ENCODE measurements around the gene USP48. TPM values are rescaled to one million over a fixed set of nuclear protein-coding genes. Genes with fewer than 3 reads are reported as not detected.

USP48 gene
- total and polyA plus RNA-seq, 10 of the 15 experiments (the other 5 are each of a cell fraction or from before 2014, with no cell fraction given): 21.2 to 115 (median 75.5) TPM

DNA sequence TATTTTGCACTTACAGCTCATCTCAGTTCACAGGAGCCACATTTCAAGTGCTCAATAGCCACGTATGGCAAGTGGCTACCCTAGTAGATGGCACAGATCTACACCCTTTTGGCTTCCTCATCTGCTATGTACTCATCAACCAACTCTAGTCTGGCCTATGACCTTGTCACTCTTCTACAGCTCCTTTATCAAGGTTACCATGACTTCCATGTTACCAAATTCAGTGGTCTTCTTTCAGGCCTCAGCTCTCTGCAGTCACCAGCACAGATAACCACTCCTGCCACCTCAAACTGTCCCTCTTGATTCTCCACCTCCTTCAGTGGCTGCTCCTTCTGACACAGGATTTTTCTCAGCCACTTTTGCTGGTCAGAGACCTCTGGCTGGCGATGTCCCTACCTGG lies 11.7 kb upstream of the USP48 start (continued):
- TF ChIP-seq, protein P1, sequence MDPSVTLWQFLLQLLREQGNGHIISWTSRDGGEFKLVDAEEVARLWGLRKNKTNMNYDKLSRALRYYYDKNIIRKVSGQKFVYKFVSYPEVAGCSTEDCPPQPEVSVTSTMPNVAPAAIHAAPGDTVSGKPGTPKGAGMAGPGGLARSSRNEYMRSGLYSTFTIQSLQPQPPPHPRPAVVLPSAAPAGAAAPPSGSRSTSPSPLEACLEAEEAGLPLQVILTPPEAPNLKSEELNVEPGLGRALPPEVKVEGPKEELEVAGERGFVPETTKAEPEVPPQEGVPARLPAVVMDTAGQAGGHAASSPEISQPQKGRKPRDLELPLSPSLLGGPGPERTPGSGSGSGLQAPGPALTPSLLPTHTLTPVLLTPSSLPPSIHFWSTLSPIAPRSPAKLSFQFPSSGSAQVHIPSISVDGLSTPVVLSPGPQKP (IDR thresholded peaks at IDR 0.05; ENCODE audit: low read depth, low read length): no peak
- no peak for TF ChIP-seq RAD21 (IDR thresholded peaks at IDR 0.05; ENCODE audit: insufficient read depth, low read depth, low read length)

GRCh38 chr1:21793104-21793503 lies 10.2 kb upstream of the USP48 start:
- WGBS (ENCODE audit: insufficient coverage, insufficient replicate concordance, low lambda C conversion rate, missing lambda C conversion rate): 45% methylated on average over 2 of the region's 2 CpGs
- H3K9ac ChIP-seq (ENCODE audit: control insufficient read depth, insufficient read depth, low read length): no peak overlapping the region
- H3K4me2 ChIP-seq (ENCODE audit: control insufficient read depth, insufficient read depth): no peak overlapping the region
- ChIA-PET RAD21 (ENCODE audit: unreplicated experiment) (no interaction called here), POLR2A (no interaction called here), CTCF (interaction anchor here (0.9 kb wide), 1 partner anchor 75 kb away, joined by 3 read pairs; no protein-coding TSS in a partner anchor), SMC1A (ENCODE audit: uncharacterized antibody, unreplicated experiment) (interaction anchor here (1.1 to 1.6 kb wide), 2 partner anchors 11 to 30 kb away, joined by 3 to 5 read pairs; partner anchors contain the start of gene USP48)
- H3K4me1 ChIP-seq (ENCODE audit: control insufficient read depth, insufficient read depth, low read length): peaks cover 15% of the 10 kb centered on the region
- H3K79me2 ChIP-seq (ENCODE audit: control insufficient read depth, insufficient read depth, low read length): no peaks in the 10 kb centered on the region
- no peak overlapping the region for H3K4me3 ChIP-seq
- no peak overlapping the region for H3K27ac ChIP-seq (ENCODE audit: control insufficient read depth, insufficient read depth)
- BruUV-seq (replicated peaks): no TSS peak
- FAIRE-seq (no peak), DNase-seq (ENCODE audit: low read depth, low spot score) (no peak), ATAC-seq (no peak)
- no peaks in the 10 kb centered on the region for H4K20me1 ChIP-seq (ENCODE audit: control insufficient read depth, insufficient read depth)
- H3K27me3 ChIP-seq (replicated peaks in 1 of 2; ENCODE audit: control insufficient read depth in 2 of 2, insufficient read depth in 2 of 2, low read length in 1 of 2): no peaks in the 10 kb centered on the region
- no peaks in the 10 kb centered on the region for H3K36me3 ChIP-seq (ENCODE audit: control insufficient read depth in 2 of 2, insufficient read depth in 2 of 2, low read length in 1 of 2)
- peaks cover 10% of the 10 kb centered on the region; the same call in 2 of the 3 replicates for H3K9me3 ChIP-seq (replicated peaks; ENCODE audit: control insufficient read depth, insufficient read depth, low read length)
- intact Hi-C loops (cut with micrococcal nuclease; ENCODE audit: unreplicated experiment) (loop anchor here (5.0 kb wide), 1 partner anchor 74 kb away; no protein-coding TSS in a partner anchor), in situ Hi-C loops (cut with MboI) (loop anchor here (25.0 kb wide), 1 partner anchor 1794 kb away; no protein-coding TSS in a partner anchor)
- no peak overlapping the region for H2AFZ ChIP-seq (ENCODE audit: control insufficient read depth, low read depth, low read length)
- TF ChIP-seq KLF5 (IDR thresholded peaks at IDR 0.05; ENCODE audit: partially characterized antibody) (no peak), JUNB (IDR thresholded peaks at IDR 0.05) (no peak), ETV6 (conservative IDR thresholded peaks at IDR 0.05 in 1 of 2, IDR thresholded peaks at IDR 0.05 in 1 of 2; ENCODE audit: borderline replicate concordance in 1 of 2, low read depth in 1 of 2) (no peak), RELB (IDR thresholded peaks at IDR 0.05; ENCODE audit: low read depth) (no peak), POLR2AphosphoS5 (IDR thresholded peaks at IDR 0.05; ENCODE audit: low read length) (no peak), TCF7 (IDR thresholded peaks at IDR 0.05; ENCODE audit: borderline replicate concordance) (no peak), EZH2 (IDR thresholded peaks at IDR 0.05; ENCODE audit: borderline replicate concordance, control insufficient read depth, low read depth, low read length) (no peak), TCF12 (IDR thresholded peaks at IDR 0.05; ENCODE audit: low read depth, low read length) (no peak), IRF4 (IDR thresholded peaks at IDR 0.05; ENCODE audit: low read depth, low read length) (no peak), BACH1 (IDR thresholded peaks at IDR 0.05; ENCODE audit: borderline replicate concordance) (no peak), NBN (IDR thresholded peaks at IDR 0.05) (no peak), SIN3A (IDR thresholded peaks at IDR 0.05; ENCODE audit: low read depth, low read length) (no peak), NRF1 (conservative IDR thresholded peaks at IDR 0.05; ENCODE audit: low read depth, low read length) (no peak), FOXM1 (IDR thresholded peaks at IDR 0.05; ENCODE audit: low read depth, low read length) (no peak), HDGF (IDR thresholded peaks at IDR 0.05) (no peak)
- TF ChIP-seq, protein P2, sequence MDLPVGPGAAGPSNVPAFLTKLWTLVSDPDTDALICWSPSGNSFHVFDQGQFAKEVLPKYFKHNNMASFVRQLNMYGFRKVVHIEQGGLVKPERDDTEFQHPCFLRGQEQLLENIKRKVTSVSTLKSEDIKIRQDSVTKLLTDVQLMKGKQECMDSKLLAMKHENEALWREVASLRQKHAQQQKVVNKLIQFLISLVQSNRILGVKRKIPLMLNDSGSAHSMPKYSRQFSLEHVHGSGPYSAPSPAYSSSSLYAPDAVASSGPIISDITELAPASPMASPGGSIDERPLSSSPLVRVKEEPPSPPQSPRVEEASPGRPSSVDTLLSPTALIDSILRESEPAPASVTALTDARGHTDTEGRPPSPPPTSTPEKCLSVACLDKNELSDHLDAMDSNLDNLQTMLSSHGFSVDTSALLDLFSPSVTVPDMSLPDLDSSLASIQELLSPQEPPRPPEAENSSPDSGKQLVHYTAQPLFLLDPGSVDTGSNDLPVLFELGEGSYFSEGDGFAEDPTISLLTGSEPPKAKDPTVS (IDR thresholded peaks at IDR 0.05; ENCODE audit: low read depth, low read length): no peak
- TF ChIP-seq, protein P3, sequence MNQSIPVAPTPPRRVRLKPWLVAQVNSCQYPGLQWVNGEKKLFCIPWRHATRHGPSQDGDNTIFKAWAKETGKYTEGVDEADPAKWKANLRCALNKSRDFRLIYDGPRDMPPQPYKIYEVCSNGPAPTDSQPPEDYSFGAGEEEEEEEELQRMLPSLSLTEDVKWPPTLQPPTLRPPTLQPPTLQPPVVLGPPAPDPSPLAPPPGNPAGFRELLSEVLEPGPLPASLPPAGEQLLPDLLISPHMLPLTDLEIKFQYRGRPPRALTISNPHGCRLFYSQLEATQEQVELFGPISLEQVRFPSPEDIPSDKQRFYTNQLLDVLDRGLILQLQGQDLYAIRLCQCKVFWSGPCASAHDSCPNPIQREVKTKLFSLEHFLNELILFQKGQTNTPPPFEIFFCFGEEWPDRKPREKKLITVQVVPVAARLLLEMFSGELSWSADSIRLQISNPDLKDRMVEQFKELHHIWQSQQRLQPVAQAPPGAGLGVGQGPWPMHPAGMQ (IDR thresholded peaks at IDR 0.05; ENCODE audit: borderline replicate concordance): no peak

Data from GM12878 (cell line).